BLaER1 (cell line): ENCODE data around the gene ZP2.
"Not testable (repeated sequence)": the region's sequence is repeated elsewhere in the genome, so short reads cannot be mapped to it uniquely, and the experiment has no call there.

ENCODE experiments used
- H3K27ac ChIP-seq: shearing (Covaris generic); formaldehyde crosslinking; 2 replicates; pipeline ENCODE4 v1.8.1; 2022
- H3K27me3 ChIP-seq: shearing (Covaris generic); formaldehyde crosslinking; 2 replicates; pipeline ENCODE4 v1.8.1; 2022
- H3K36me3 ChIP-seq: shearing (Covaris generic); formaldehyde crosslinking; 2 replicates; pipeline ENCODE4 v1.8.1; 2022
- H3K4me1 ChIP-seq: shearing (Covaris generic); formaldehyde crosslinking; 2 replicates; pipeline ENCODE4 v1.8.1; 2022
- H3K4me2 ChIP-seq: shearing (Covaris generic); formaldehyde crosslinking; 2 replicates; pipeline ENCODE4 v1.8.1; 2022
- H3K4me3 ChIP-seq: shearing (Covaris generic); formaldehyde crosslinking; 2 replicates; pipeline ENCODE4 v1.8.1; 2022
- H3K9ac ChIP-seq: shearing (Covaris generic); formaldehyde crosslinking; 2 replicates; pipeline ENCODE4 v1.8.1; 2022
- H3K9me3 ChIP-seq: shearing (Covaris generic); formaldehyde crosslinking; 2 replicates; pipeline ENCODE4 v1.8.1; 2022
- H4K20me1 ChIP-seq: shearing (Covaris generic); formaldehyde crosslinking; 2 replicates; pipeline ENCODE4 v1.8.1; 2022
- Cebpa-rat ChIP-seq: shearing (Covaris generic); IDR thresholded peaks from 2 replicates; pipeline ENCODE4 v1.8.1; 2022

The ZP2 gene

GRCh38 chr16:21179983-21180365, 31.4 kb downstream of the ZP2 start:
- peaks cover 69% of the 10 kb centered on the region for H3K9me3 ChIP-seq
- H4K20me1 ChIP-seq = no peaks in the 10 kb centered on the region
- no peak overlapping the region for H3K9ac ChIP-seq
- H3K36me3 ChIP-seq = peaks cover 86% of the 10 kb centered on the region
- no peak overlapping the region for H3K27ac ChIP-seq
- TF ChIP-seq Cebpa-rat = no peak
- H3K4me3 ChIP-seq = no peak overlapping the region
- H3K4me1 ChIP-seq = peaks cover 7% of the 10 kb centered on the region
- H3K4me2 ChIP-seq = no peak overlapping the region
- H3K27me3 ChIP-seq = no peaks in the 10 kb centered on the region

GRCh38 chr16:21179126-21179982, 32.0 kb downstream of the ZP2 start:
- H3K36me3 ChIP-seq = peaks cover 92% of the 10 kb centered on the region
- H3K9me3 ChIP-seq = peaks cover 63% of the 10 kb centered on the region
- H3K27me3 ChIP-seq = no peaks in the 10 kb centered on the region
- peaks cover 1% of the 10 kb centered on the region for H3K4me1 ChIP-seq
- no peak overlapping the region for H3K27ac ChIP-seq
- no peak overlapping the region for H3K4me2 ChIP-seq
- TF ChIP-seq Cebpa-rat = no peak
- no peak overlapping the region for H3K4me3 ChIP-seq
- no peak overlapping the region for H3K9ac ChIP-seq
- H4K20me1 ChIP-seq = no peaks in the 10 kb centered on the region

DNA sequence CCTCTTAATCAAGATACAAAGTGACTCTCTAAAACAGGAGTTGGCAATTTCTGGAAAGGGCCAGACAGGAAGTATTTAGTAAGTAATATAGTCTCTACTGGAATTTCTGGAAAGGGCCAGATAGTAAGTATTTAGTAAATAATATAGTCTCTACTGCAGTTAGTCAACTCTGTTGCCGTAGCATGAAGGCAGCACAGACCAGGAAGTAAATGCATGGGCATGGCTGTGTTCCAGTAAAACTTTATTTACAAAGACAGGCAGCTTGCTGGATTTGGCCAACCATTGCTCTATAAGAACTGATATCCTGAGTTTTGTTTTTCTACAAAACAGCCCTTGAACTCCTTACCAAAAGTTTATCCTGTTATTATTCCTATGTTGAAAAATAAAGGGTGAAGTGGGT, 36.0 kb downstream of the ZP2 start:
- Histone ChIP-seq H4K20me1 (no peaks in the 10 kb centered on the region), H3K36me3 (peaks cover 98% of the 10 kb centered on the region), H3K9ac (no peak overlapping the region), H3K27me3 (no peaks in the 10 kb centered on the region), H3K4me1 (no peaks in the 10 kb centered on the region), H3K4me3 (no peak overlapping the region), H3K27ac (no peak overlapping the region), H3K9me3 (peaks cover 23% of the 10 kb centered on the region), H3K4me2 (no peak overlapping the region)
- no peak for TF ChIP-seq Cebpa-rat

DNA sequence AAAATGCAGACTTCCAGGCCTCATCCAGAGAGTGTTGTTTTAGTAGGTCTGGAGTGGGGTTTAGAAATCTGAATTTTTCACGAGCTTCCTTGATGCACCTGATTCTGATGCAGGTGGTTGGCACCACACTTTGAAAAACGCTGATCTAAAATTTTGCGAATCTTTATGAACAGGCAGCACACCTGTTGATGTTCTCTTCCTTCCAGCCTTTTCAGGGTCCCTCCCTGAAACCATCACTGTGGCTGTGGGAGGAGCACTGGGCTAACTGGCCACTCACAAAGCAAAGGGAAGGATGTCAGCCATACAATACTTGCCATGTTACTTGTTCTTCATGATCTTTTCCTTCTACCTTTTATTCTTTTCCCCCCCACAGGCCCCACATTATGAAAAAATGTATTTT, 38.7 kb downstream of the ZP2 start:
- Histone ChIP-seq H3K9me3 (no peaks in the 10 kb centered on the region), H3K36me3 (peaks cover 85% of the 10 kb centered on the region), H3K4me1 (no peaks in the 10 kb centered on the region), H3K9ac (no peak overlapping the region), H3K4me2 (no peak overlapping the region), H4K20me1 (no peaks in the 10 kb centered on the region), H3K4me3 (no peak overlapping the region), H3K27ac (no peak overlapping the region), H3K27me3 (no peaks in the 10 kb centered on the region)
- TF ChIP-seq Cebpa-rat = no peak

DNA sequence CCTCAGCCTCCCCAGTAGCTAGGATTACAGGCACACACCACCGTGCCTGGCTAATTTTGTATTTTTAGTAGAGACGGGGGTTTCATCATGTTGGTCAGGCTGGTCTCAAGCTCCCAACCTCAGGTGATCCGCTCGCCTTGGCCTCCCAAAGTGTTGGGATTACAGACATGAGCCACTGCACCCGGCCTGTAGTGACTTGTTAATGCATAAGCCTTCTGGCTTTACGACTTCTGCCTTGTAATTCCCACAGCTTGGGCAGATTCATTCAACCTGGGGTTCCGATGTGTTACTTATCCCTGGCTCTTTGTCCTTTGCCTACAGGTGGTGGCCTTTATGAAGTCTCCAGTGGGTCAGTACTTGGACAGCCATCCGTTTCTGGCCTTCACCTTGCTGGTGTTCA, 41.3 kb downstream of the ZP2 start:
- not testable (repeated sequence) for H3K4me2 ChIP-seq, H3K4me3 ChIP-seq, H3K27me3 ChIP-seq, H3K9me3 ChIP-seq, H3K9ac ChIP-seq, H3K4me1 ChIP-seq, H4K20me1 ChIP-seq, H3K27ac ChIP-seq
- peaks cover 83% of the 10 kb centered on the region for H3K36me3 ChIP-seq

- TF ChIP-seq Cebpa-rat = no peak
- no peak overlapping the region for H3K9ac ChIP-seq
- H3K36me3 ChIP-seq = peaks cover 83% of the 10 kb centered on the region
- H4K20me1 ChIP-seq = 0 out of 2 replicates have a peak, but pooled peaks cover 7% of the 10 kb centered on the region
- no peak overlapping the region for H3K4me3 ChIP-seq
- H3K9me3 ChIP-seq = no peaks in the 10 kb centered on the region
- no peaks in the 10 kb centered on the region for H3K4me1 ChIP-seq
- no peaks in the 10 kb centered on the region; the same call in 1 of the 2 replicates for H3K27me3 ChIP-seq
- H3K27ac ChIP-seq = no peak overlapping the region
- no peak overlapping the region for H3K4me2 ChIP-seq
Observed at GRCh38 chr16:21169249-21169981, 42.0 kb downstream of the ZP2 start.

DNA sequence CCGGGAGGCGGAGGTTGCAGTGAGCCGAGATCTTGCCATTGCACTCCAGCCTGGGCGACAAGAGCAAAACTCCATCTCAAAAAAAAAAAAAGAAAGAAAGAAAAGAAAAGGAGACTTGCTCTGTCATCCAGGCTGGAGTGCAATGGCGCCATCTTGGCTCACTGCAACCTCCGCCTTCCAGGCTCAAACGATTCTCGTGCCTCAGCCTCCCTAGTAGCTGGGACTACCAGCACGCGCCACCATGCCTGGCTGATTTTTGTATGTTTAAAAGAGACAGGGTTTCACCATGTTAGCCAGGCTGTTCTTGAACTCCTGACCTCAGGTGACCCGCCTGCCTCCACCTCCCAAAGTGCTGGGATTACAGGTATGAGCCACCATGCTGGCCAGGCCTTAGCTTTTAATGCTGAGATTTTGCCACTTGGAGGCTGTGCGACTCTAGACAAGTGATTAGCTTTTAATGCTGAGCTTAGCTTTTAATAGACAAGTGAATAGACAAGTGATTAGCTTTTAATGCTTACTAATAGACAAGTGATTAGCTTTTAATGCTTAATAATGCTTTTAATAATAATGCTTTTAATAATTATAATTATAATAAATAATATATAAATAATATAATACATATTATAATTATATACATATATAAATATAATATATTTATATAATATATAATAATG, 43.3 kb downstream of the ZP2 start:
- H3K4me3 ChIP-seq = no peak overlapping the region
- no peak overlapping the region for H3K9ac ChIP-seq
- no peak overlapping the region for H3K4me2 ChIP-seq
- TF ChIP-seq Cebpa-rat = no peak
- no peaks in the 10 kb centered on the region for H3K9me3 ChIP-seq
- H3K4me1 ChIP-seq = no peaks in the 10 kb centered on the region
- no peaks in the 10 kb centered on the region; the same call in 1 of the 2 replicates for H3K27me3 ChIP-seq
- H4K20me1 ChIP-seq = 0 out of 2 replicates have a peak, but pooled peaks cover 7% of the 10 kb centered on the region
- peaks cover 83% of the 10 kb centered on the region for H3K36me3 ChIP-seq
- H3K27ac ChIP-seq = no peak overlapping the region

- Histone ChIP-seq H3K36me3 (peaks cover 83% of the 10 kb centered on the region), H3K9ac (no peak overlapping the region), H3K27me3 (no peaks in the 10 kb centered on the region; the same call in 1 of the 2 replicates), H4K20me1 (0 out of 2 replicates have a peak, but pooled peaks cover 7% of the 10 kb centered on the region), H3K9me3 (no peaks in the 10 kb centered on the region), H3K4me3 (no peak overlapping the region), H3K4me1 (0 out of 2 replicates have a peak, but pooled peaks cover 3% of the 10 kb centered on the region), H3K27ac (no peak overlapping the region), H3K4me2 (no peak overlapping the region)
- no peak for TF ChIP-seq Cebpa-rat
Observed at GRCh38 chr16:21167360-21167759, 44.0 kb downstream of the ZP2 start.

DNA sequence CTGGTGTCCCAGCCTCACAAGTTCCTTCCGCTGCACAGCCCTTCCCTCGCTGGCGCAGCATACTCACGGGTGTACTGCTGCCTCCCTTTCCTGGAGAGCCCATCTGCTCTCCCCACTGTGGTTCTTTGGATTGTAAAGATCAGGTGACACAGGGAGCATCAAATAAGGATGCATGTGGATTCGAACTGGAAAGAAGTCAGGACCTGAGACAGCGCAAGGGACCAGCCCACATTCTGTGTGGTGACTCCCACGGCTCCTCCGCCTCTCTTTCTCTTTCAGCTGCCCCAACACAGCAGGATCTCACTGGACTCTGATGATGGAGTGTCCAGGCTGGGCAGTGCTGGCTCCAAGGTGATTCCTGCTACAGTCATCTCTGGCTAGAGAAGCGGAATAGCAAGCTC, 44.8 kb downstream of the ZP2 start:
- H3K9me3 ChIP-seq = no peaks in the 10 kb centered on the region
- no peaks in the 10 kb centered on the region; the same call in 1 of the 2 replicates for H3K27me3 ChIP-seq
- no peak overlapping the region for H3K4me2 ChIP-seq
- no peak overlapping the region for H3K9ac ChIP-seq
- 0 out of 2 replicates have a peak, but pooled peaks cover 7% of the 10 kb centered on the region for H4K20me1 ChIP-seq
- H3K4me3 ChIP-seq = no peak overlapping the region
- H3K4me1 ChIP-seq = 0 out of 2 replicates have a peak, but pooled peaks cover 3% of the 10 kb centered on the region
- no peak overlapping the region for H3K27ac ChIP-seq
- peaks cover 79% of the 10 kb centered on the region for H3K36me3 ChIP-seq
- no peak for TF ChIP-seq Cebpa-rat
